Tibial nerve (tissue), 4 donors: ENCODE data around the gene EXOC3. TPM values are rescaled to one million over a fixed set of nuclear protein-coding genes. Genes with fewer than 3 reads are reported as not detected.

Experiments
- DNase-seq, 2 donors: peaks; one replicate each; pipeline ENCODE4 v3.0.0-alpha.2; 2019; ENCODE audit warnings: low spot score in 2 of 2
- H3K27ac ChIP-seq, 4 donors: fragments of 200-600 bp; sonication (generic) in 3 of 4; one replicate each; pipeline ENCODE4 v1.5.1; 2017 to 2019; ENCODE audit warnings: mild to moderate bottlenecking in 1 of 4
- H3K27me3 ChIP-seq, 2 donors: fragments of 200-600 bp; sonication (generic) in 1 of 2; one replicate each; pipeline versions ENCODE4 v1.5.1 to v1.6.0; 2017 to 2019
- H3K36me3 ChIP-seq, 3 donors: fragments of 200-600 bp; sonication (generic); one replicate each; pipeline ENCODE4 v1.5.1; 2018 to 2019
- H3K4me1 ChIP-seq, 4 donors: fragments of 200-600 bp; sonication (generic) in 3 of 4; one replicate each; pipeline ENCODE4 v1.5.1; 2017 to 2019
- H3K4me3 ChIP-seq, 4 donors: fragments of 200-600 bp; sonication (generic) in 3 of 4; one replicate each; pipeline ENCODE4 v1.5.1; 2017 to 2019; ENCODE audit warnings: mild to moderate bottlenecking in 1 of 4, moderate library complexity in 1 of 4
- H3K9me3 ChIP-seq, 4 donors: fragments of 200-600 bp; sonication (generic) in 3 of 4; one replicate each; pipeline ENCODE4 v1.5.1; 2017 to 2019
- CTCF ChIP-seq, 5 experiments: fragments of 200-600 bp in 3 of 5; fragments of 450-650 bp in 2 of 5; sonication (generic) in 3 of 5; IDR thresholded peaks; one replicate each; pipeline ENCODE4 v1.5.1; 2016 to 2019; ENCODE audit warnings: antibody characterized with exemption in 5 of 5, mild to moderate bottlenecking in 3 of 5, moderate library complexity in 2 of 5
- EP300 ChIP-seq, 2 donors: sonication (generic); formaldehyde crosslinking; IDR thresholded peaks; one replicate each; pipeline ENCODE4 v1.6.1; 2017; ENCODE audit warnings: antibody characterized with exemption in 2 of 2, mild to moderate bottlenecking in 1 of 2
- POLR2A ChIP-seq, 2 donors: fragments of 450-650 bp; IDR thresholded peaks; one replicate each; pipeline ENCODE4 v1.6.1; 2017; ENCODE audit warnings: antibody characterized with exemption in 2 of 2, mild to moderate bottlenecking in 2 of 2, moderate library complexity in 2 of 2
- WGBS, 2 donors: methylation state at CpG; one replicate each; pipeline ENCODE4 v1.1.5; 2018; 5-methylcytosine and 5-hydroxymethylcytosine counted together
- total RNA-seq, 4 donors: library from RNA; depleted of rRNA; stranded (reverse); fragments of >200 nt; gene quantifications; one replicate each; pipeline ENCODE4 v1.1.0, GENCODE V29; 2016

Gene EXOC3
- total RNA-seq, 4 donors from 2014 or later, result 53.5 to 98.4 (median 58.8) TPM

GRCh38 chr5:452978-453710 lies 10.2 kb downstream of the EXOC3 start:
- Histone ChIP-seq H3K9me3 (peaks cover 0 to 21% (median 7%) of the 10 kb centered on the region in 4 donors), H3K36me3 (peaks cover 6 to 100% (median 41%) of the 10 kb centered on the region in 3 donors), H3K4me1 (no peaks in the 10 kb centered on the region), H3K4me3 (no peak overlapping the region), H3K27ac (no peak overlapping the region), H3K27me3 (no peaks in the 10 kb centered on the region)
- no peak for DNase-seq
- WGBS, 2 donors, result 96 to 99% methylated on average over 14 to 17 of the region's 17 CpGs
- TF ChIP-seq EP300 (IDR thresholded peaks at IDR 0.05) (no peak), CTCF (IDR thresholded peaks at IDR 0.05) (no peak), POLR2A (IDR thresholded peaks at IDR 0.05) (no peak)

DNA sequence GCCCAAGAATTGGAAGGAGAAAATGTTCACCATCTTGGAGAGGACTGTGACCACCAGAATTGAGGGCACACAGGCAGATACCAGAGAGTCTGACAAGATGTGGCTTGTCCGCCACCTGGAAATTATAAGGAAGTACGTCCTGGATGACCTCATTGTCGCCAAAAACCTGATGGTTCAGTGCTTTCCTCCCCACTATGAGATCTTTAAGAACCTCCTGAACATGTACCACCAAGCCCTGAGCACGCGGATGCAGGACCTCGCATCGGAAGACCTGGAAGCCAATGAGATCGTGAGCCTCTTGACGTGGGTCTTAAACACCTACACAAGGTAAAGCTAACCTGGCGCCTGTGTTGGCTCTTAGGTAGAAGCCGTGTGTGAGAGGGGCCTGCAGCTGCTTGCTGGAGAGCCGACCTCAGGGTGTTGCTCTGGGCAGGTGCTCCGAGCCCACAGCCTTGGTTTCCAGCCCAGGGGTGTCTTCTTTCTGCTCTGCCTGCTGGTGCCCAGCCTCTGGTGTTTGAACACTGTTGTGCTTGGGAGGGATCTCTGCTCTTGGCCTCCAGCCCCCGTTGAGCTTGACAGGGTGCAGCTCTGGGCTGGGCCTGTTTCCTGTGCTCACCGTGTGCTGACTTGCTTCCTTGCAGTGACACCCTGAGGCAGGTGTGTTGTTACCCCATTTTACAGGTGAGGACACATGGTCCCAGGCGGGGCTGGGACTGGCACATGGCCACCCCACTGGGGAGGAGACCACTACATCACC lies 10.9 kb downstream of the EXOC3 start:
- peaks cover 6 to 100% (median 36%) of the 10 kb centered on the region in 3 donors for H3K36me3 ChIP-seq
- DNase-seq, result no peak
- TF ChIP-seq EP300 (IDR thresholded peaks at IDR 0.05) (no peak), POLR2A (IDR thresholded peaks at IDR 0.05) (no peak), CTCF (IDR thresholded peaks at IDR 0.05) (no peak)
- H3K4me3 ChIP-seq, result no peak overlapping the region
- H3K27me3 ChIP-seq, result no peaks in the 10 kb centered on the region
- 94 to 96% methylated on average over 16 of the region's 16 CpGs for WGBS, 2 donors
- no peak overlapping the region for H3K27ac ChIP-seq
- peaks cover 0 to 21% (median 7%) of the 10 kb centered on the region in 4 donors for H3K9me3 ChIP-seq
- H3K4me1 ChIP-seq, result no peaks in the 10 kb centered on the region

- no peak overlapping the region for H3K4me3 ChIP-seq
- peaks cover 0 to 21% (median 7%) of the 10 kb centered on the region in 4 donors for H3K9me3 ChIP-seq
- TF ChIP-seq CTCF (IDR thresholded peaks at IDR 0.05) (no peak), POLR2A (IDR thresholded peaks at IDR 0.05) (no peak), EP300 (IDR thresholded peaks at IDR 0.05) (no peak)
- 83 to 89% methylated on average over 11 of the region's 11 CpGs for WGBS, 2 donors
- DNase-seq, result no peak
- H3K27ac ChIP-seq, result no peak overlapping the region
- H3K4me1 ChIP-seq, result no peaks in the 10 kb centered on the region
- H3K36me3 ChIP-seq, result peaks cover 6 to 100% (median 37%) of the 10 kb centered on the region in 3 donors
- no peaks in the 10 kb centered on the region for H3K27me3 ChIP-seq
These were observed 12.0 kb downstream of the EXOC3 start for GRCh38 chr5:454936-455335.

DNA sequence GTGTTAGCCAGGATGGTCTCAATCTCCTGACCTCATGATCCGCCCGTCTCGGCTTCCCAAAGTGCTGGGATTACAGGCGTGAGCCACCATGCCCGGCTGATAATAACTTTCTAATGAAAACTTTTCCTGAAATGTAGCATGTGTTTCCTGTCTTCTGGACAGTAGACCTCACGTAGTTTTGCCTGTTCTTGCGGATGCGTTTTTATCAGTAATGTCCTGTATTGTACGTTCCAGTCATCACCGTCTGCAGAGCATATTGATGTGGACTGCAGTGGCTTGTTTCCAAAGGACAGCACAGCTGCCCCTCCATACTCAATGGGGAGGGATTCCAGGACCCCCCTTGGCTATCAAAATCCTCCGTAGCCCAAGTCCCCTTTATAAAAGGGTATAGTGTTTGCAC lies 12.8 kb downstream of the EXOC3 start:
- no peak for TF ChIP-seq CTCF (IDR thresholded peaks at IDR 0.05)
- TF ChIP-seq EP300 (IDR thresholded peaks at IDR 0.05), result no peak
- no peak for TF ChIP-seq POLR2A (IDR thresholded peaks at IDR 0.05)
- H3K27ac ChIP-seq, result no peak overlapping the region
- whole genome bisulfite sequencing, 2 donors, result 92 to 94% methylated on average over 11 of the region's 11 CpGs
- no peaks in the 10 kb centered on the region for H3K27me3 ChIP-seq
- H3K4me1 ChIP-seq, result no peaks in the 10 kb centered on the region
- H3K9me3 ChIP-seq, result peaks cover 0 to 21% (median 7%) of the 10 kb centered on the region in 4 donors
- no peak overlapping the region for H3K4me3 ChIP-seq
- H3K36me3 ChIP-seq, result peaks cover 6 to 100% (median 38%) of the 10 kb centered on the region in 3 donors
- DNase-seq, result no peak
